Gastroesophageal sphincter (tissue), 4 donors: ENCODE results near the gene ZNF697. TPM values are rescaled to one million over a fixed set of nuclear protein-coding genes. Genes with fewer than 3 reads are reported as not detected.
A peak's percentile ranks its signal among the peaks of the same experiment; 100 is the strongest.

ENCODE experiments used
- ATAC-seq: fragments of 150-250 bp; one replicate; pipeline ENCODE4 v1.9.1; 2016; ENCODE audit warnings: mild to moderate bottlenecking, moderate library complexity
- H3K27ac ChIP-seq, 4 donors: fragments of 200-600 bp; sonication (generic) in 3 of 4; 1 replicate in 3 of 4; 2 replicates in 1 of 4; pipeline ENCODE4 v1.5.1; 2016 to 2019
- H3K27me3 ChIP-seq: fragments of 200-600 bp; sonication (generic); one replicate; pipeline ENCODE4 v1.5.1; 2019
- H3K36me3 ChIP-seq, 2 donors: fragments of 200-600 bp; sonication (generic); one replicate each; pipeline ENCODE4 v1.5.1; 2019; ENCODE audit warnings: control low read depth in 1 of 2
- H3K4me1 ChIP-seq, 3 donors: fragments of 200-600 bp; sonication (generic); 1 replicate in 2 of 3; 2 replicates in 1 of 3; pipeline ENCODE4 v1.5.1; 2016 to 2019; ENCODE audit warnings: control low read depth in 2 of 3
- H3K4me3 ChIP-seq, 2 donors: fragments of 200-600 bp; sonication (generic); one replicate each; pipeline ENCODE4 v1.5.1; 2019; ENCODE audit warnings: mild to moderate bottlenecking in 1 of 2, moderate library complexity in 1 of 2
- H3K9me3 ChIP-seq, 3 donors: fragments of 200-600 bp; sonication (generic); one replicate each; pipeline ENCODE4 v1.5.1; 2017 to 2019; ENCODE audit warnings: control low read depth in 2 of 3
- CTCF ChIP-seq, 4 experiments: fragments of 200-600 bp in 2 of 4; fragments of 450-650 bp in 2 of 4; sonication (generic) in 1 of 4; IDR thresholded peaks; one replicate each; pipeline ENCODE4 v1.5.1; 2017 to 2019; ENCODE audit warnings: antibody characterized with exemption in 4 of 4, mild to moderate bottlenecking in 2 of 4, moderate library complexity in 2 of 4
- EP300 ChIP-seq: sonication (generic); formaldehyde crosslinking; IDR thresholded peaks from one replicate; pipeline ENCODE4 v1.6.1; 2017; ENCODE audit warnings: antibody characterized with exemption, mild to moderate bottlenecking
- POLR2A ChIP-seq, 2 donors: fragments of 450-650 bp; IDR thresholded peaks; one replicate each; pipeline ENCODE4 v1.6.1; 2017; ENCODE audit warnings: antibody characterized with exemption in 2 of 2, mild to moderate bottlenecking in 2 of 2, moderate library complexity in 1 of 2
- POLR2AphosphoS5 ChIP-seq: sonication (generic); formaldehyde crosslinking; IDR thresholded peaks from one replicate; pipeline ENCODE4 v1.6.1; 2017; ENCODE audit warnings: antibody characterized with exemption
- WGBS, 2 donors: methylation state at CpG; one replicate each; pipeline ENCODE4 v1.1.5; 2018; ENCODE audit warnings: low coverage in 1 of 2; 5-methylcytosine and 5-hydroxymethylcytosine counted together
- total RNA-seq, 4 donors: library from RNA; depleted of rRNA; stranded (reverse); fragments of >200 nt; gene quantifications; one replicate each; pipeline ENCODE4 v1.1.0, GENCODE V29; 2016

The ZNF697 gene
- total RNA-seq, 4 donors from 2014 or later, result 2.6 to 5.6 (median 4.6) TPM

DNA sequence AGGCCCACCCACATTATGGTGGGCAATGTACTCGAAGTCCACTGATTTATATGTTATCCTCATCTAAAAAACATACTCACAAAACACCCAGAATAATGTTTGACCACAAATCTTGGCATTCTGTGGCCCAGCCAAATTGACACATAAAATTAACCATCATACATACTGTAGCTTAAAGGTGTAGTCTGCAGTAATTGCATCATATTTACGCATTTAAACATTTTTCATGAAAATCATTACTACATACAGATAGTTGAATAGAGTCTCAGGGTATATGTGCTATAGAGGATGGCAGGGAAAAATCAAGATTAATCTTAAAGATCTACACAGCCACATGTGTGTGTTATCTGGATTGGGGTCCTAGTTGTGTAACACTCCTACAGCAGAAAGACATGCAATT is 14.5 kb downstream of the ZNF697 start:
- TF ChIP-seq POLR2AphosphoS5 (no peak), CTCF (IDR thresholded peaks at IDR 0.05) (no peak), POLR2A (IDR thresholded peaks at IDR 0.05) (no peak), EP300 (no peak)
- 94 to 100% methylated on average over 1 to 2 of the region's 2 CpGs for WGBS, 2 donors
- Histone ChIP-seq H3K9me3 (no peaks in the 10 kb centered on the region), H3K27ac (no peak overlapping the region), H3K4me1 (peaks cover 0 to 65% (median 11%) of the 10 kb centered on the region in 3 donors), H3K4me3 (no peak overlapping the region), H3K36me3 (no peaks in the 10 kb centered on the region), H3K27me3 (no peaks in the 10 kb centered on the region)
- no peak for ATAC-seq

GRCh38 chr1:119632841-119633240 is 15.2 kb downstream of the ZNF697 start:
- Histone ChIP-seq H3K9me3 (no peaks in the 10 kb centered on the region), H3K27me3 (no peaks in the 10 kb centered on the region), H3K36me3 (no peaks in the 10 kb centered on the region), H3K4me1 (peaks cover 0 to 63% (median 11%) of the 10 kb centered on the region in 3 donors), H3K27ac (peak overlapping the region in 1 of 4 donors; percentile 78), H3K4me3 (no peak overlapping the region)
- no peak for ATAC-seq
- TF ChIP-seq POLR2AphosphoS5, result no peak
- WGBS, 2 donors, result 59 to 81% methylated on average over 4 of the region's 4 CpGs

DNA sequence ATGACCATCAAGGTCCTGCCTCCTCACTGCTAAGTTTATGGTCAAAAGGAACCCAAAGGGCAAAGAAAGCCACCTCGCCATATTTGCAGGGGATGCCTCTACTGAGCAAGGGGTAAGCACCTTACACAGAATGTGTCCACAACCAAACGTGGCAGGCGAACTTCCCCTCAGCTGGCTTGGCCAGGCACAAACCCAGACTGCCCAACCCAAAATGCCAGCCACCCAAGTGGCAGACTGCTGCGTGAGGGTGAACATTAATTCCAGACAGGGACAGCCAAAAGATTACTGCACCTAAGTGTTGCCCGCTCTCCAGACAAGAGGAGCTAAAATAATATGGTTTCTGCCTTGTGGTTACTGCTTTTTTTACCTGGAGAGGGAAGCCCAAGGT is 16.0 kb downstream of the ZNF697 start:
- Histone ChIP-seq H3K36me3 (no peaks in the 10 kb centered on the region), H3K9me3 (no peaks in the 10 kb centered on the region), H3K27ac (peak overlapping the region in 3 of 4 donors; percentile 63 to 78 (median 65)), H3K4me3 (peak overlapping the region in 1 of 2 donors; percentile 46), H3K27me3 (no peaks in the 10 kb centered on the region), H3K4me1 (peaks cover 0 to 63% (median 17%) of the 10 kb centered on the region in 3 donors)
- ATAC-seq, result peak; percentile 27
- TF ChIP-seq EP300 (no peak), POLR2A (IDR thresholded peaks at IDR 0.05) (no peak), POLR2AphosphoS5 (no peak), CTCF (IDR thresholded peaks at IDR 0.05) (no peak)
- WGBS, 2 donors, result 79 to 92% methylated on average over 2 to 4 of the region's 5 CpGs

- TF ChIP-seq CTCF (IDR thresholded peaks at IDR 0.05) (peak in 2 of 4 experiments; percentile 1 to 9), EP300 (no peak), POLR2AphosphoS5 (peak; percentile 86), POLR2A (IDR thresholded peaks at IDR 0.05) (no peak)
- 13% methylated on average over 7 of the region's 37 CpGs; no CpG with 5 or more reads in 1 of the 2 donors for WGBS, 2 donors
- Histone ChIP-seq H3K9me3 (no peaks in the 10 kb centered on the region), H3K27ac (peak overlapping the region in 3 of 4 donors; percentile 63 to 78 (median 65)), H3K4me3 (peak overlapping the region; percentile 35 to 46), H3K27me3 (no peaks in the 10 kb centered on the region), H3K4me1 (peaks cover 0 to 63% (median 19%) of the 10 kb centered on the region in 3 donors), H3K36me3 (no peaks in the 10 kb centered on the region)
- peak; percentile 88 for ATAC-seq
Measured at GRCh38 chr1:119631433-119632102, 16.5 kb downstream of the ZNF697 start.

DNA sequence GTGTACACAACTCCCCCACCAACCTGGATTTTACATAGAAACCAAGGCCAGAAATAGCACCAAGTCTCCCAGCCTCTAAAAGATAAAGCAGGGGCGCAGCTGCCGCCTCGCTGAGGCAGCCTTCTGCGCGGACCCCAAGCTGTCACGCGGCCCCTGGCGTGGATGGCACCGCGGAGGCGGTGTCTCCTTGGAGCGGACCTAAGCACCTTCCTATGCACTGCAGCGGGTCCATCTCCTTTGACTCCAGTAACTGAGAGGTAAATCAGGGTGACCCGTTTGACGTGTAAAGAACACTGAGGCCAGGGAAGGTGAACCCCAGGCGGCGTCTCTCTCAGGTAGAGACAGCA is 17.0 kb downstream of the ZNF697 start:
- no peaks in the 10 kb centered on the region for H3K9me3 ChIP-seq
- H3K27ac ChIP-seq, result peak overlapping the region in 3 of 4 donors; percentile 63 to 78 (median 65)
- ATAC-seq, result peak; percentile 11
- TF ChIP-seq EP300 (no peak), POLR2A (IDR thresholded peaks at IDR 0.05) (no peak), POLR2AphosphoS5 (no peak), CTCF (IDR thresholded peaks at IDR 0.05) (no peak)
- H3K36me3 ChIP-seq, result no peaks in the 10 kb centered on the region
- WGBS, 2 donors, result 80% methylated on average over 3 of the region's 17 CpGs; no CpG with 5 or more reads in 1 of the 2 donors
- no peaks in the 10 kb centered on the region for H3K27me3 ChIP-seq
- H3K4me3 ChIP-seq, result peak overlapping the region; percentile 35 to 46
- peaks cover 0 to 63% (median 19%) of the 10 kb centered on the region in 3 donors for H3K4me1 ChIP-seq
